ENCODE results near the gene NRSN2. TPM values are rescaled to one million over a fixed set of nuclear protein-coding genes. Genes with fewer than 3 reads are reported as not detected.

The NRSN2 gene
- polyA plus RNA-seq, 6 donors from 2014 or later: 4.7 to 9.8 (median 8.2) TPM

DNA sequence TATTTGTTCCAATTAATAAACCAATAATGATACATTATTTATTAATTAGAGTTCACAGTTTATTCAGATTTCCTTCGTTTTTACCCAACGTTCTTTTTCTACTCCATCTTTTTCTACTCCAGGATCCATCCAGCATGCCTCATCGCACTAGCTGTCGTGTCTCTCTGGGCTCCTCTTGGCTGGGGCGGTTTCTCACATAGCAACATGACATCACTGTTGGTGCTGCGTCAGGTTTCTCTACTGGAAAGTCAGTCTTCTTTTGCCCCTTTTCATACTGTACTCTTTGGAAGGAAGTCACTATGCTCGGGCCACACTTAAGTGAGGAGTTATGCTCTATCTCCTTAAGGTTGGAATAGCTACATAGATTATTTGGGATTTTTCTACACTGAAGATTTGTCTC, 35.3 kb upstream of the NRSN2 start:
- DNase-seq (no peak), ATAC-seq (ENCODE audit: low read depth in 2 of 2) (no peak)
- Mint-ChIP-seq H3K4me3 (peak overlapping the region in 6 of 8 donors; percentile 54 to 80 (median 78)), H3K9me3 (no peaks in the 10 kb centered on the region), H3K4me1 (peaks cover 15 to 23% (median 16%) of the 10 kb centered on the region in 3 donors), H3K27me3 (no peaks in the 10 kb centered on the region), H3K27ac (no peak overlapping the region), H3K36me3 (peaks cover 0 to 2% of the 10 kb centered on the region in 2 donors)

DNA sequence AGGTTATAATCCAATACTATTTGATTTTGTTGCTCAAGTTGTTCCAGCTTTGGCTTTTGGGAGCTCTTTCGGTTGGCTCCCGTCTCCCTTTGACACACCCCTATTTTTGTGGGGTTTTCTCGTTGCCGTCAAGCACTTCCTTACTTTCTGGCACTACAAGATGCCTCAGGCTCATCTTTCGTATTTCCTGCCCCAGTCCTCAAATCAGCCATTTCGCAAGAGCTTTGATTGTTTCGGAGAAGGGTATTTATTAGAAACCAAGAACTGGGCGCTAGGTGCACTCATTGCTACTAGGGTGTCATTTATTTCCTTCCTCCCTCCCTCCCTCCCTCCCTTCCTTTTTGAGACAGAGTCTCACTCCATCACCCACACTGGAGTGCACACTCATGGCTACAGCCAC, 34.8 kb upstream of the NRSN2 start:
- H3K4me3 Mint-ChIP-seq: peak overlapping the region in 1 of 8 donors; percentile 54
- no peak for ATAC-seq (ENCODE audit: low read depth in 2 of 2)
- peaks cover 15 to 23% (median 16%) of the 10 kb centered on the region in 3 donors for H3K4me1 Mint-ChIP-seq
- H3K9me3 Mint-ChIP-seq: no peaks in the 10 kb centered on the region
- no peaks in the 10 kb centered on the region for H3K36me3 Mint-ChIP-seq
- no peak for DNase-seq
- no peaks in the 10 kb centered on the region for H3K27me3 Mint-ChIP-seq
- H3K27ac Mint-ChIP-seq: peak overlapping the region in 1 of 6 donors; percentile 60

- no peaks in the 10 kb centered on the region for H3K27me3 Mint-ChIP-seq
- H3K36me3 Mint-ChIP-seq: no peaks in the 10 kb centered on the region
- peaks cover 15 to 23% (median 16%) of the 10 kb centered on the region in 3 donors for H3K4me1 Mint-ChIP-seq
- H3K4me3 Mint-ChIP-seq: no peak overlapping the region
- ATAC-seq (ENCODE audit: low read depth in 2 of 2) (no peak), DNase-seq (no peak)
- H3K27ac Mint-ChIP-seq: no peak overlapping the region
- H3K9me3 Mint-ChIP-seq: no peaks in the 10 kb centered on the region
Measured at GRCh38 chr20:312866-313265, 34.0 kb upstream of the NRSN2 start.

- H3K4me3 Mint-ChIP-seq: peak overlapping the region in 2 of 8 donors; percentile 40 to 57
- no peaks in the 10 kb centered on the region for H3K36me3 Mint-ChIP-seq
- DNase-seq (no peak), ATAC-seq (ENCODE audit: low read depth in 2 of 2) (no peak)
- H3K4me1 Mint-ChIP-seq: peaks cover 15 to 23% (median 16%) of the 10 kb centered on the region in 3 donors
- H3K27ac Mint-ChIP-seq: no peak overlapping the region
- H3K9me3 Mint-ChIP-seq: no peaks in the 10 kb centered on the region
- H3K27me3 Mint-ChIP-seq: no peaks in the 10 kb centered on the region
Measured at GRCh38 chr20:313402-313801, 33.5 kb upstream of the NRSN2 start.

DNA sequence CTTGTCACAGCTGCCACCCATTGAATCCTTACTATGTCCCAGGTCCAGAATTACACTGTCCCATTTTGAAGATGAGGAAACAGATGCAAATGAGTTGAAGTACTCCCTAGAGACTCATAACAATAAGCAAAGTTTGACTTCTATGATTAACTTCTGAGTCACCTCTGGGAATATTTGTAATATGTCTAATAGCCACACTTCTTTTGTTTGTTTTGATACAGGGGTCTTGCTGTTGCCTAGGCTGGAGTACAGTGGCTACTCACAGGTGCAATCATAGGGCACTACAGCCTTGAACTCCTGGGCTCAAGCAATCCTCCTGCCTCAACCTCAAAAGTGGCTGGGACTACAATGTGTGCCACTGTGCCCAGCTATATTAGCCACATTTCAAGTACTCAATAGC, 33.0 kb upstream of the NRSN2 start:
- Mint-ChIP-seq H3K4me3 (peak overlapping the region in 1 of 8 donors; percentile 57), H3K27ac (no peak overlapping the region), H3K27me3 (no peaks in the 10 kb centered on the region), H3K9me3 (no peaks in the 10 kb centered on the region), H3K4me1 (peaks cover 15 to 23% (median 16%) of the 10 kb centered on the region in 3 donors), H3K36me3 (no peaks in the 10 kb centered on the region)
- no peak for ATAC-seq (ENCODE audit: low read depth in 2 of 2)
- no peak for DNase-seq

GRCh38 chr20:316316-317068, 30.4 kb upstream of the NRSN2 start:
- Mint-ChIP-seq H3K27me3 (no peaks in the 10 kb centered on the region), H3K36me3 (no peaks in the 10 kb centered on the region), H3K4me1 (peaks cover 0 to 4% (median 3%) of the 10 kb centered on the region in 3 donors), H3K4me3 (no peak overlapping the region), H3K9me3 (no peaks in the 10 kb centered on the region), H3K27ac (no peak overlapping the region)
- ATAC-seq (ENCODE audit: low read depth in 2 of 2): no peak
- no peak for DNase-seq

GRCh38 chr20:324177-325044, 22.5 kb upstream of the NRSN2 start:
- DNase-seq: peak; percentile 93
- no peaks in the 10 kb centered on the region for H3K9me3 Mint-ChIP-seq
- ATAC-seq (ENCODE audit: low read depth in 2 of 2): peak; percentile 64
- peak overlapping the region; percentile 85 to 99 (median 94) for H3K4me3 Mint-ChIP-seq
- no peaks in the 10 kb centered on the region for H3K36me3 Mint-ChIP-seq
- H3K4me1 Mint-ChIP-seq: peaks cover 24 to 29% (median 27%) of the 10 kb centered on the region in 3 donors
- H3K27ac Mint-ChIP-seq: peak overlapping the region; percentile 80 to 98 (median 90)
- H3K27me3 Mint-ChIP-seq: no peaks in the 10 kb centered on the region

DNA sequence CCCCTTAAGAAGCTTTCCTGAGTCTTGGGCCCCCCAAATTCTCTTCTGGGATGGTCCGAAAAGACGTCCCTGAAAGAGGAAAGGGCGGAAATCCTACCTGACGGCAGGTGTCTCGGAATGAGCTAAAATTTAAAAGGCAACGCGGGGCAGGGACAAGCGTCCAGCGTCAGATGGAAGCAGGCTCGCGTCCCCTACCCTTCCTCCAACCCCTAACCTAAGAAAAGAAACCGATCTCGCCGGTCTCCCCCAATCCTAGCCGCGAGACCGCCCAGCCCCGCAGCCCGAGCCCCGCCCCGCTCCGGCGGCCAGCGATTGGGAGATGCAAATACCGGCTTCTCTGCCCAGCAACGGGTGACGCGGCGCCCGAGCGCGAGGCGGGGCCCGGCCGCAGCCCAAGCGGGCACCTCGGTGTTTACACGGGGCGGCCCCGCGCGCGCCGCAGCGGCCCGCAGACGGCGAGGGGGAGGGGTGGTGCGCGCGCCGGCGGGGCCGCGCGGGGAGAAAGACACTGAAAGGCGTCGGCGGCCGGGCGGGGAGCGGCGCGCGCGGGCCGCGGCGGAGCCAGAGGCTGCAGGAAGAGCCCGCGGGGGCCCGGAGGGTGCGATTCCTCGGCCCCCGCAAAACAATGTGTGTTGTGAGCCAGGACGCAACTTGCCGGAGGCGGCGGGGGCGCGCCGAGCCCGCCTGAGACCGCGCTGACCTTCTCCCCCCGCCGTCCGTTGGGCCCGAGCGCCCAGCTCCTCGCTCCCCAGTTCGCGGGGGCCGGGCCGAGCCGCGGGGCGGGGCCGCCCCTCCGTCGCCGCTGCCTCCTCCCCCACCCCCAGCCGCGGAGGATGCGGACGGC, 21.6 kb upstream of the NRSN2 start, which contains the start of gene SOX12:
Gene SOX12, plus strand, starts transcription at position 508 of the 844 bp plus-strand sequence. CDS start 373 bp downstream, outside the sequence.
- H3K4me1 Mint-ChIP-seq: peaks cover 32 to 38% (median 36%) of the 10 kb centered on the region in 3 donors
- peak; percentile 73 to 76 for ATAC-seq (ENCODE audit: low read depth in 2 of 2)

DNA sequence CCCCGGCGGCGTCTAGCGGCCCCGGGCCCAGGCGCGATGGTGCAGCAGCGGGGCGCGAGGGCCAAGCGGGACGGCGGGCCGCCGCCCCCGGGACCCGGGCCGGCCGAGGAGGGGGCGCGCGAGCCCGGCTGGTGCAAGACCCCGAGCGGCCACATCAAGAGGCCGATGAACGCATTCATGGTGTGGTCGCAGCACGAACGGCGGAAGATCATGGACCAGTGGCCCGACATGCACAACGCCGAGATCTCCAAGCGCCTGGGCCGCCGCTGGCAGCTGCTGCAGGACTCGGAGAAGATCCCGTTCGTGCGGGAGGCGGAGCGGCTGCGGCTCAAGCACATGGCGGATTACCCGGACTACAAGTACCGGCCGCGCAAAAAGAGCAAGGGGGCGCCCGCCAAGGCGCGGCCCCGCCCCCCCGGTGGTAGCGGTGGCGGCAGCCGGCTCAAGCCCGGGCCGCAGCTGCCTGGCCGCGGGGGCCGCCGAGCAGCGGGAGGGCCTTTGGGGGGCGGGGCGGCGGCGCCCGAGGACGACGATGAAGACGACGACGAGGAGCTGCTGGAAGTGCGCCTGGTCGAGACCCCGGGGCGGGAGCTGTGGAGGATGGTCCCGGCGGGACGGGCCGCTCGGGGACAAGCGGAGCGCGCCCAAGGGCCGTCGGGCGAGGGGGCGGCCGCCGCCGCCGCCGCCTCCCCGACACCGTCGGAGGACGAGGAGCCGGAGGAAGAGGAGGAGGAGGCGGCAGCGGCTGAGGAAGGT, 20.8 kb upstream of the NRSN2 start:
- H3K9me3 Mint-ChIP-seq: no peaks in the 10 kb centered on the region

More for the DNA sequence above, 21.6 kb upstream of the NRSN2 start, which contains the start of gene SOX12:
- peak; percentile 98 for DNase-seq
- H3K27me3 Mint-ChIP-seq: no peaks in the 10 kb centered on the region
- H3K27ac Mint-ChIP-seq: peak within 1 kb of the TSS; percentile 80 to 98 (median 96)
- H3K36me3 Mint-ChIP-seq: no peaks in the 10 kb centered on the region
- H3K4me3 Mint-ChIP-seq: peak within 1 kb of the TSS; percentile 85 to 99 (median 94)
- H3K9me3 Mint-ChIP-seq: no peaks in the 10 kb centered on the region

GRCh38 chr20:326645-327185, 20.2 kb upstream of the NRSN2 start:
- H3K4me3 Mint-ChIP-seq: peak overlapping the region; percentile 73 to 88 (median 82)
- H3K4me1 Mint-ChIP-seq: peaks cover 37 to 47% (median 39%) of the 10 kb centered on the region in 3 donors
- H3K9me3 Mint-ChIP-seq: no peaks in the 10 kb centered on the region
- no peaks in the 10 kb centered on the region for H3K36me3 Mint-ChIP-seq
- no peaks in the 10 kb centered on the region for H3K27me3 Mint-ChIP-seq
- DNase-seq (no peak), ATAC-seq (ENCODE audit: low read depth in 2 of 2) (no peak)
- H3K27ac Mint-ChIP-seq: peak overlapping the region in 5 of 6 donors; percentile 39 to 86 (median 52)

More for the DNA sequence above, 20.8 kb upstream of the NRSN2 start:
- DNase-seq (peak; percentile 67), ATAC-seq (ENCODE audit: low read depth in 2 of 2) (peak in 1 of 2 donors; percentile 2)
- Mint-ChIP-seq H3K36me3 (no peaks in the 10 kb centered on the region), H3K27me3 (no peaks in the 10 kb centered on the region), H3K27ac (peak overlapping the region in 5 of 6 donors; percentile 52 to 97 (median 67)), H3K4me3 (peak overlapping the region; percentile 83 to 94 (median 86)), H3K4me1 (peaks cover 37 to 46% (median 39%) of the 10 kb centered on the region in 3 donors)

- Mint-ChIP-seq H3K27ac (peak overlapping the region in 5 of 6 donors; percentile 26 to 80 (median 49)), H3K4me1 (peaks cover 39 to 45% (median 40%) of the 10 kb centered on the region in 3 donors), H3K27me3 (no peaks in the 10 kb centered on the region), H3K36me3 (no peaks in the 10 kb centered on the region), H3K9me3 (no peaks in the 10 kb centered on the region), H3K4me3 (peak overlapping the region; percentile 73 to 87 (median 82))
- ATAC-seq (ENCODE audit: low read depth in 2 of 2) (peak in 1 of 2 donors; percentile 1), DNase-seq (peak; percentile 69)
Measured at GRCh38 chr20:327186-328026, 19.5 kb upstream of the NRSN2 start.
